Measurements from ENCODE around the gene SSTR5. TPM values are rescaled to one million over a fixed set of nuclear protein-coding genes. Genes with fewer than 3 reads are reported as not detected.

The SSTR5 gene
- total and polyA plus RNA-seq, 2 experiments from 2014 or later = 0.77 to 1.3 TPM

DNA sequence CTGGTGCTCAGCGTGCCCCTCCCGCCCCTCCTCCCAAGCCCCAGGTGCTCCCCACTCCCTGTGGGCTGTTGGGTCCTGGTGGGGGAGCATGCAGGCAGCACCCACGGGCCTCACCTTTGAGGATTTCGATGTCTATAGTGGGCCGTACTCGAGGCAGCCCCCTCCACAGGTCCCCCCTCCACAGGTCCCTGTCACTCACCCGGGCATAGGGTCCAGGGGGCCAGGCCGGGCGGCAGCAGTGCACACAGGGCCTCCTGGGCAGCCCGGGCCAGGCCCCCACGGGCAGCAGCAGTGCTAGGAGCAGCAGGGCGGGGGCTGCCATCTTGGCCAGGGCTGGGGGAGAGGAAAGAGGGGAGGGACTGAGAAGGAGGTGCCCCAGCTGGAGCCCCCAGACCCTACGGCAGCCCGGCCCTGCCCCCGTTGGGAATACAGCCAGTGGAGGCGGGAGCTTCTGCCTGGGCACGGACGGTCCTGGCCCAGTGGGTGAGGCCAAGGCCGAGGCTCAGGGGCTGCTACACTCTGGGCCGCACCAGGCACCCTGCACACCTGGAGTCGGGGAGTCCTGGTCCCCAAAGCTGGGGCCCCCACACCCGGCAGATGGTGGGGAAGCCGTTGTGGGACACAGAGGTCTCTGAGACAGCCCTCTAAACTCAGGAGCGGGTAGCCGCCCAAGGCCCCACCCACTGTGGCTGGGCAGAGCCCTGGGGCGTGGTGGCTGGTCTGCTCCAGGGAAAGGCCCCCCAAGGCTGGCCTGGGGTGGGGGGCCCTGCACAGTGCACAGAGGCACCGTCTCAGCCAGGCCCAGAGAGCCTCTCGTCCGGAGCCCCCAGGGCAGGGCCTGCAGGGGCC is 22.3 kb downstream of the SSTR5 start:
- Histone ChIP-seq H3K9me2 (replicated peaks; ENCODE audit: insufficient read depth) (no peaks in the 10 kb centered on the region), H3K79me2 (no peaks in the 10 kb centered on the region), H3K4me1 (ENCODE audit: insufficient read depth) (peaks cover 14% of the 10 kb centered on the region), H3K4me3 (no peak overlapping the region), H4K20me1 (ENCODE audit: insufficient read depth, poor library complexity, severe bottlenecking) (no peaks in the 10 kb centered on the region), H3K4me2 (no peak overlapping the region), H3K27ac (no peak overlapping the region), H2AFZ (no peak overlapping the region), H3K9me3 (ENCODE audit: low read depth) (no peaks in the 10 kb centered on the region), H3K36me3 (replicated peaks; ENCODE audit: insufficient read depth, low read depth) (no peaks in the 10 kb centered on the region), H3K27me3 (no peaks in the 10 kb centered on the region)
- DNase-seq (ENCODE audit: low spot score) = no peak
- TF ChIP-seq, protein P1, sequence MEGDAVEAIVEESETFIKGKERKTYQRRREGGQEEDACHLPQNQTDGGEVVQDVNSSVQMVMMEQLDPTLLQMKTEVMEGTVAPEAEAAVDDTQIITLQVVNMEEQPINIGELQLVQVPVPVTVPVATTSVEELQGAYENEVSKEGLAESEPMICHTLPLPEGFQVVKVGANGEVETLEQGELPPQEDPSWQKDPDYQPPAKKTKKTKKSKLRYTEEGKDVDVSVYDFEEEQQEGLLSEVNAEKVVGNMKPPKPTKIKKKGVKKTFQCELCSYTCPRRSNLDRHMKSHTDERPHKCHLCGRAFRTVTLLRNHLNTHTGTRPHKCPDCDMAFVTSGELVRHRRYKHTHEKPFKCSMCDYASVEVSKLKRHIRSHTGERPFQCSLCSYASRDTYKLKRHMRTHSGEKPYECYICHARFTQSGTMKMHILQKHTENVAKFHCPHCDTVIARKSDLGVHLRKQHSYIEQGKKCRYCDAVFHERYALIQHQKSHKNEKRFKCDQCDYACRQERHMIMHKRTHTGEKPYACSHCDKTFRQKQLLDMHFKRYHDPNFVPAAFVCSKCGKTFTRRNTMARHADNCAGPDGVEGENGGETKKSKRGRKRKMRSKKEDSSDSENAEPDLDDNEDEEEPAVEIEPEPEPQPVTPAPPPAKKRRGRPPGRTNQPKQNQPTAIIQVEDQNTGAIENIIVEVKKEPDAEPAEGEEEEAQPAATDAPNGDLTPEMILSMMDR (IDR thresholded peaks at IDR 0.05; ENCODE audit: poor library complexity) = no peak
- TF ChIP-seq EZH2 (IDR thresholded peaks at IDR 0.05; ENCODE audit: borderline replicate concordance) (no peak), EZH2phosphoT487 (IDR thresholded peaks at IDR 0.05; ENCODE audit: low read depth, severe bottlenecking, unreplicated experiment) (no peak)
- 84% methylated on average over 19 of the region's 29 CpGs for WGBS (ENCODE audit: low lambda C conversion rate, missing lambda C conversion rate)

DNA sequence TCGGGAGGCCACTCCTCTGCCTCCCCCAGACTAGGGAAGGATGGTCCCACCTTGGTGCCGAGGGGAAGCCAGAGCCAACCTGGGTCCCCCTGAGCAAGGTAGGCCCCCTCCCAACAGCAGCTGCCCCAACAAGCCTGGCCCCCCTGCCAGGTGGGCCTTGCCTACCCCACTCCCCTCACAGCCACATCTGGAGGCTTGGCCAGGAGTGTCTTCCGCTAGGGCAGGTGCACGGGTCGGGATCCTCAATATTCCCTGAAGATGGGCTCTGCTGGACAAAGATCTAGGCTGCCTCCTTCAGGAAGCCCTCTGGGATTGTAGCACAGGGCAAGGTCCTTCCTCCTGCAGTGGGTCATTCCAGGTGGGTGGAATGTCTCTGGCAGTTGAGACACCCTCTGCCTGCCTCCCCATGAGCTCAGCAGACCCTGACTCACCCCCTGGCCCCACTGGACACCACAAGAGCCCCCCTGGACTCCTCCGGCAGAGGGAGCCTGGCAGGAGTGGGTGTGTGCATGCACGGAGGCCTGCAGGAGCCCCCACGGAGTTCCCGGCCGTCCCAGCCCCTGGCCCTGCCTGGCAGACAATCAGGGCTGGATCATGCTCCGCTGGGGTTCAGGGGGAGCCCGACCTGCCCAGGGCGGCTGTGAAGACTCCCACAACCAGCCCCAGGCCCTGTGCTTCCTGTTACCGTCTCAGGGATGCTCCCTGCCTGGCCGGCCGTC is 23.1 kb downstream of the SSTR5 start:
- no peaks in the 10 kb centered on the region for H3K9me3 ChIP-seq (ENCODE audit: low read depth)
- H3K9me2 ChIP-seq (replicated peaks; ENCODE audit: insufficient read depth) = no peaks in the 10 kb centered on the region
- H4K20me1 ChIP-seq (ENCODE audit: insufficient read depth, poor library complexity, severe bottlenecking) = no peaks in the 10 kb centered on the region
- peaks cover 6% of the 10 kb centered on the region for H3K4me1 ChIP-seq (ENCODE audit: insufficient read depth)
- H3K4me3 ChIP-seq = no peak overlapping the region
- H3K36me3 ChIP-seq (replicated peaks; ENCODE audit: insufficient read depth, low read depth) = no peaks in the 10 kb centered on the region
- no peaks in the 10 kb centered on the region for H3K79me2 ChIP-seq
- WGBS (ENCODE audit: low lambda C conversion rate, missing lambda C conversion rate) = 79% methylated on average over 14 of the region's 16 CpGs
- no peaks in the 10 kb centered on the region for H3K27me3 ChIP-seq
- no peak overlapping the region for H3K27ac ChIP-seq
- no peak overlapping the region for H2AFZ ChIP-seq
- TF ChIP-seq, protein P1 (IDR thresholded peaks at IDR 0.05; ENCODE audit: poor library complexity) = no peak
- TF ChIP-seq EZH2 (IDR thresholded peaks at IDR 0.05; ENCODE audit: borderline replicate concordance) = no peak
- TF ChIP-seq EZH2phosphoT487 (IDR thresholded peaks at IDR 0.05; ENCODE audit: low read depth, severe bottlenecking, unreplicated experiment) = no peak
- no peak for DNase-seq (ENCODE audit: low spot score)
- no peak overlapping the region for H3K4me2 ChIP-seq

DNA sequence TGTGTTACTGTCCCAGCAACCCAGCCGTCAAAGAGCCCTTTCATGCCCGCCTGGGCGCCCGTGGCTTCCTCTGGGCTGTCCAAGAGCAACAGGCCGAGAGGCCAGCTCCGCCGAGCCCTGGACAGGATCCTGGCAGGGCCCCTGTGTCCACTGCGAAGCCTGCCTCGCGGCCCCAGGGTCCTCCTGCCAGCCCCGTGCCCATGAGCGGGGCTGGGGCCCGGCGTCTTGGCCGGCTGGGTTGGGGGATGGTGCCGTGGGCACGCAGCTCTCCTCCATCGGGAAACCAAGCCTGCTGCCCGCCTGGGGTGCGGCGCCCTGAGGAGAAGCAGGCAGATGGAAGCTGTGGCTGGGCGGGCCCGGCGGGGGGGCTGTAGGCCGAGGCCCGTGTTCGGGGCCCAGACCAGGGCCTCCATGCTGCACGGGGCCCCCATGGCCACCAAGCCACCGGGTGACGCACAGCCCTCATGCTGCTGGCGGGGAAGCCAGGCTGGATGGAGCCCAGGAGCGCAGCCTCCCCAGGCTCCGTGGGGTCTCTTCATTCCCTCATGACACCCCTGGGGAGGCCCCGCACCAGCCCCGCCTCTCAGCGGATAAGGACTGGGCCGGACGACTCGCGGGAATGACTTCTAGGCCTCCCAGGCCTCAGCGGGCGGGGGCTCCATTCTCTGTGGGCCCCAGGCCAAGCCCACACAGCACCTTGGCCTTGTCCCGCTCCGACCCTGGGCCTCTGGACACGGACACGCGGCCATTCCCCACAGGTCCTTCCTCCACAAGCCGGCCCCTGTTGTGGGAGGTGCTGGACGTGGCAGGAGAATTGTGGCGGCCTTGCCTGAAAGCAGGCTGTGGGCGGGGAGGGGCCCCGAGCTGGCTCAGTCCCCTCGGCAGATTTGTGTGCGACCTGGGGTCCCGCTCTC is 23.9 kb downstream of the SSTR5 start, which contains the start of gene C1QTNF8:
TSS of gene C1QTNF8 (minus strand) at position 76 of the 914 bp plus-strand sequence. CDS start 1,322 bp downstream, outside the sequence.
- DNase-seq (ENCODE audit: low spot score) = no peak
- H3K9me3 ChIP-seq (ENCODE audit: low read depth) = no peaks in the 10 kb centered on the region
- H3K4me1 ChIP-seq (ENCODE audit: insufficient read depth) = no peaks in the 10 kb centered on the region
- no peaks in the 10 kb centered on the region for H3K36me3 ChIP-seq (replicated peaks; ENCODE audit: insufficient read depth, low read depth)
- no peak within 1 kb of the TSS for H3K4me2 ChIP-seq
- 88% methylated on average over 52 of the region's 55 CpGs for WGBS (ENCODE audit: low lambda C conversion rate, missing lambda C conversion rate)
- no peaks in the 10 kb centered on the region for H3K79me2 ChIP-seq
- H3K27ac ChIP-seq = no peak within 1 kb of the TSS
- no peak within 1 kb of the TSS for H2AFZ ChIP-seq
- no peaks in the 10 kb centered on the region for H3K9me2 ChIP-seq (replicated peaks; ENCODE audit: insufficient read depth)
- H4K20me1 ChIP-seq (ENCODE audit: insufficient read depth, poor library complexity, severe bottlenecking) = no peaks in the 10 kb centered on the region
- H3K27me3 ChIP-seq = no peaks in the 10 kb centered on the region
- TF ChIP-seq EZH2phosphoT487 (IDR thresholded peaks at IDR 0.05; ENCODE audit: low read depth, severe bottlenecking, unreplicated experiment) (no peak), EZH2 (IDR thresholded peaks at IDR 0.05; ENCODE audit: borderline replicate concordance) (no peak)
- TF ChIP-seq, protein P1 (IDR thresholded peaks at IDR 0.05; ENCODE audit: poor library complexity) = no peak
- no peak within 1 kb of the TSS for H3K4me3 ChIP-seq

Data from hepatocyte (in vitro differentiated cells).